Stimulated activated effector memory CD8-positive, alpha-beta T cell treated with anti-CD3 and anti-CD28 coated beads, Interleukin-12 subunit alpha, Interleukin-12 subunit beta, amount 100 ng/mL, for 72 hours (primary cell): ENCODE measurements around the gene NPNT.
"Not testable (repeated sequence)": the region's sequence is repeated elsewhere in the genome, so short reads cannot be mapped to it uniquely, and the experiment has no call there.

ENCODE experiments used
- ATAC-seq: fragments of 150-1000 bp; cut with Tn5 transposase; 2 replicates; pipeline ENCODE4 v1.10.0; 2021
- DNase-seq, 2 donors: peaks; one replicate each; pipeline ENCODE4 v3.0.0; 2021 to 2022; ENCODE audit warnings: low spot score in 2 of 2
- H3K27ac Mint-ChIP-seq: one replicate; pipeline ENCODE4 v1.8.0; 2022; ENCODE audit warnings: mild to moderate bottlenecking, mixed read lengths
- H3K36me3 Mint-ChIP-seq: one replicate; pipeline ENCODE4 v1.8.0; 2022; ENCODE audit warnings: mild to moderate bottlenecking, mixed read lengths
- H3K4me1 Mint-ChIP-seq: one replicate; pipeline ENCODE4 v1.8.0; 2022; ENCODE audit warnings: mixed read lengths
- H3K4me3 Mint-ChIP-seq: one replicate; pipeline ENCODE4 v1.8.0; 2022; ENCODE audit warnings: mild to moderate bottlenecking, mixed read lengths
- H3K9me3 Mint-ChIP-seq: one replicate; pipeline ENCODE4 v1.8.0; 2022; ENCODE audit warnings: mixed read lengths

NPNT gene

GRCh38 chr4:105894660-105895582, at the start of gene NPNT:
TSS of gene NPNT (plus strand) at chr4:105895471. CDS start at chr4:105895653, 182 bp downstream.
- H3K4me1 Mint-ChIP-seq = no peaks in the 10 kb centered on the region
- no peak within 1 kb of the TSS for H3K27ac Mint-ChIP-seq
- DNase-seq (no peak), ATAC-seq (peak; percentile 4)
- H3K4me3 Mint-ChIP-seq = peak within 1 kb of the TSS; percentile 12
- H3K9me3 Mint-ChIP-seq = peaks cover 4% of the 10 kb centered on the region
- H3K36me3 Mint-ChIP-seq = no peaks in the 10 kb centered on the region

- Mint-ChIP-seq H3K4me3 (no peak overlapping the region), H3K27ac (no peak overlapping the region), H3K9me3 (no peaks in the 10 kb centered on the region), H3K36me3 (peaks cover 7% of the 10 kb centered on the region), H3K4me1 (no peaks in the 10 kb centered on the region)
- ATAC-seq (no peak), DNase-seq (no peak)
Measured at GRCh38 chr4:105845559-105845958, 49.7 kb upstream of the NPNT start.

- not testable (repeated sequence) for H3K27ac Mint-ChIP-seq, H3K9me3 Mint-ChIP-seq, ATAC-seq, DNase-seq, H3K4me3 Mint-ChIP-seq, H3K36me3 Mint-ChIP-seq, H3K4me1 Mint-ChIP-seq
Measured at GRCh38 chr4:105848359-105848758, 46.9 kb upstream of the NPNT start.

GRCh38 chr4:105851196-105851595, 44.1 kb upstream of the NPNT start:
- no peak for DNase-seq
- Mint-ChIP-seq H3K4me3 (no peak overlapping the region), H3K9me3 (peaks cover 12% of the 10 kb centered on the region), H3K27ac (no peak overlapping the region), H3K4me1 (no peaks in the 10 kb centered on the region), H3K36me3 (no peaks in the 10 kb centered on the region)
- no peak for ATAC-seq

- peaks cover 17% of the 10 kb centered on the region for H3K9me3 Mint-ChIP-seq
- H3K36me3 Mint-ChIP-seq, H3K4me3 Mint-ChIP-seq, H3K27ac Mint-ChIP-seq, H3K4me1 Mint-ChIP-seq, ATAC-seq, DNase-seq: not testable (repeated sequence)
Measured at GRCh38 chr4:105852230-105852629, 43.0 kb upstream of the NPNT start.

GRCh38 chr4:105858466-105859040, 36.7 kb upstream of the NPNT start:
- H3K36me3 Mint-ChIP-seq = no peaks in the 10 kb centered on the region
- no peaks in the 10 kb centered on the region for H3K4me1 Mint-ChIP-seq
- DNase-seq (no peak), ATAC-seq (no peak)
- H3K9me3 Mint-ChIP-seq = peaks cover 28% of the 10 kb centered on the region
- H3K27ac Mint-ChIP-seq = no peak overlapping the region
- no peak overlapping the region for H3K4me3 Mint-ChIP-seq

- Mint-ChIP-seq H3K4me3 (no peak overlapping the region), H3K36me3 (no peaks in the 10 kb centered on the region), H3K4me1 (no peaks in the 10 kb centered on the region), H3K27ac (no peak overlapping the region), H3K9me3 (peaks cover 28% of the 10 kb centered on the region)
- DNase-seq (no peak), ATAC-seq (no peak)
Measured at GRCh38 chr4:105859233-105859632, 36.0 kb upstream of the NPNT start.

- Mint-ChIP-seq H3K9me3 (peaks cover 3% of the 10 kb centered on the region), H3K27ac (no peak overlapping the region), H3K36me3 (no peaks in the 10 kb centered on the region), H3K4me3 (no peak overlapping the region), H3K4me1 (no peaks in the 10 kb centered on the region)
- no peak for ATAC-seq
- no peak for DNase-seq
Measured at GRCh38 chr4:105870963-105871362, 24.3 kb upstream of the NPNT start.

GRCh38 chr4:105871997-105872396, 23.3 kb upstream of the NPNT start:
- Mint-ChIP-seq H3K9me3 (peaks cover 3% of the 10 kb centered on the region), H3K4me1 (no peaks in the 10 kb centered on the region), H3K36me3 (no peaks in the 10 kb centered on the region), H3K4me3 (no peak overlapping the region), H3K27ac (no peak overlapping the region)
- DNase-seq (no peak), ATAC-seq (no peak)

GRCh38 chr4:105875233-105875632, 20.0 kb upstream of the NPNT start:
- ATAC-seq (no peak), DNase-seq (no peak)
- Mint-ChIP-seq H3K9me3 (no peaks in the 10 kb centered on the region), H3K4me3 (no peak overlapping the region), H3K27ac (no peak overlapping the region), H3K36me3 (no peaks in the 10 kb centered on the region), H3K4me1 (no peaks in the 10 kb centered on the region)

- Mint-ChIP-seq H3K9me3 (peaks cover 2% of the 10 kb centered on the region), H3K4me3 (no peak overlapping the region), H3K36me3 (no peaks in the 10 kb centered on the region), H3K27ac (no peak overlapping the region), H3K4me1 (no peaks in the 10 kb centered on the region)
- DNase-seq (no peak), ATAC-seq (no peak)
Measured at GRCh38 chr4:105878668-105879067, 16.6 kb upstream of the NPNT start.

GRCh38 chr4:105887508-105887907, 7.8 kb upstream of the NPNT start:
- Mint-ChIP-seq H3K36me3 (no peaks in the 10 kb centered on the region), H3K9me3 (peaks cover 9% of the 10 kb centered on the region), H3K27ac (no peak overlapping the region), H3K4me3 (no peak overlapping the region), H3K4me1 (no peaks in the 10 kb centered on the region)
- ATAC-seq = no peak
- no peak for DNase-seq

GRCh38 chr4:105895583-105896460, 551 bp downstream of the NPNT start:
- Mint-ChIP-seq H3K4me3 (peak overlapping the region; percentile 12), H3K36me3 (no peaks in the 10 kb centered on the region)

GRCh38 chr4:105896461-105896942, 1.2 kb downstream of the NPNT start:
- no peaks in the 10 kb centered on the region for H3K9me3 Mint-ChIP-seq
- H3K4me1 Mint-ChIP-seq = no peaks in the 10 kb centered on the region
- H3K36me3 Mint-ChIP-seq = no peaks in the 10 kb centered on the region
- DNase-seq (no peak), ATAC-seq (no peak)
- H3K27ac Mint-ChIP-seq = no peak overlapping the region
- H3K4me3 Mint-ChIP-seq = peak overlapping the region; percentile 12

More at GRCh38 chr4:105895583-105896460, 551 bp downstream of the NPNT start:
- DNase-seq (no peak), ATAC-seq (peak; percentile 31)
- H3K4me1 Mint-ChIP-seq = no peaks in the 10 kb centered on the region
- no peaks in the 10 kb centered on the region for H3K9me3 Mint-ChIP-seq
- H3K27ac Mint-ChIP-seq = no peak overlapping the region
